ENCODE measurements around the gene MARF1. TPM values are rescaled to one million over a fixed set of nuclear protein-coding genes. Genes with fewer than 3 reads are reported as not detected.

MARF1 gene
- polyA plus RNA-seq, 3 donors = 5.7 to 39.9 (median 9.8) TPM

DNA sequence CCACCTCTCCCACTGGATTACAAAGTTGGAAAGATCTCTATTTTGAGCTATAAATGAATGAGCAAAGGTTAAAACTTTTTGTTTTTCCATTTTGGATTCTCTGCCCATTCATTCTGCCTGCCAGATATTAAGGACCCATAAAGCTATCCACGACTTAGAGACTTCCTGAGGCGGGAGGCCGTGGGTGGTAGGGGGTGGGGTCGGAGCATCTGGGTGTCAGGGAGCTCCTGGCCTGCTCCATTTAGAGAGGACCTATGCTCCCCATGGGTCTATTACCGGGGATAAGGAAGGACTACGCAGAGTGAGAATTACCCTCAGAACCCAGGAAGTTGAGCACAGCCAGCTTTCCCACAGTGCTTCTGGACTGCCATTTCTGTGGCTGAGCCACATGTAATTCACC lies 45.8 kb downstream of the MARF1 start:
- Histone ChIP-seq H3K9ac (ENCODE audit: insufficient read depth, low read length, poor library complexity, severe bottlenecking) (no peak overlapping the region), H3K27ac (ENCODE audit: low read depth in 1 of 2, low read length in 2 of 2) (peak overlapping the region in 1 of 2 donors; percentile 41), H3K79me2 (ENCODE audit: insufficient read depth, low read length) (no peaks in the 10 kb centered on the region), H3K4me2 (replicated peaks; ENCODE audit: extremely low read depth, low read length, poor library complexity, severe bottlenecking) (no peak overlapping the region), H4K20me1 (ENCODE audit: insufficient read depth, low read length) (no peaks in the 10 kb centered on the region), H2AFZ (ENCODE audit: insufficient read depth, low read depth, low read length, poor library complexity, severe bottlenecking) (no peak overlapping the region), H3K27me3 (ENCODE audit: control insufficient read depth in 2 of 2, insufficient read depth in 2 of 2, low read length in 2 of 2) (no peaks in the 10 kb centered on the region), H3K36me3 (replicated peaks in 1 of 2; ENCODE audit: control insufficient read depth in 1 of 2, insufficient read depth in 2 of 2, low read length in 2 of 2) (peaks cover 67 to 77% of the 10 kb centered on the region in 2 donors), H3K9me3 (replicated peaks in 1 of 2; ENCODE audit: control insufficient read depth in 1 of 2, insufficient read depth in 1 of 2, low read length in 2 of 2) (no peaks in the 10 kb centered on the region), H3K4me3 (replicated peaks in 1 of 3; ENCODE audit: low read depth in 2 of 3, low read length in 3 of 3) (no peak overlapping the region), H3K4me1 (ENCODE audit: control insufficient read depth in 1 of 2, insufficient read depth in 2 of 2, low read length in 2 of 2) (peaks cover 41 to 42% of the 10 kb centered on the region in 2 donors)
- intact Hi-C loops (cut with micrococcal nuclease) = loop anchor here (10.0 kb wide), 2 partner anchors 72 to 78 kb away; no protein-coding TSS in a partner anchor
- no peaks in the 10 kb centered on the region for H3K9me3 Mint-ChIP-seq
- 100% methylated on average over 1 of the region's 6 CpGs for WGBS (ENCODE audit: insufficient coverage)
- H3K27me3 Mint-ChIP-seq (ENCODE audit: low read depth in 3 of 3) = no peaks in the 10 kb centered on the region
- peaks cover 83 to 88% of the 10 kb centered on the region in 2 donors for H3K36me3 Mint-ChIP-seq
- peak overlapping the region in 4 of 7 donors; percentile 28 to 77 (median 44) for H3K27ac Mint-ChIP-seq
- no peak for DNase-seq
- TF ChIP-seq, protein P1, sequence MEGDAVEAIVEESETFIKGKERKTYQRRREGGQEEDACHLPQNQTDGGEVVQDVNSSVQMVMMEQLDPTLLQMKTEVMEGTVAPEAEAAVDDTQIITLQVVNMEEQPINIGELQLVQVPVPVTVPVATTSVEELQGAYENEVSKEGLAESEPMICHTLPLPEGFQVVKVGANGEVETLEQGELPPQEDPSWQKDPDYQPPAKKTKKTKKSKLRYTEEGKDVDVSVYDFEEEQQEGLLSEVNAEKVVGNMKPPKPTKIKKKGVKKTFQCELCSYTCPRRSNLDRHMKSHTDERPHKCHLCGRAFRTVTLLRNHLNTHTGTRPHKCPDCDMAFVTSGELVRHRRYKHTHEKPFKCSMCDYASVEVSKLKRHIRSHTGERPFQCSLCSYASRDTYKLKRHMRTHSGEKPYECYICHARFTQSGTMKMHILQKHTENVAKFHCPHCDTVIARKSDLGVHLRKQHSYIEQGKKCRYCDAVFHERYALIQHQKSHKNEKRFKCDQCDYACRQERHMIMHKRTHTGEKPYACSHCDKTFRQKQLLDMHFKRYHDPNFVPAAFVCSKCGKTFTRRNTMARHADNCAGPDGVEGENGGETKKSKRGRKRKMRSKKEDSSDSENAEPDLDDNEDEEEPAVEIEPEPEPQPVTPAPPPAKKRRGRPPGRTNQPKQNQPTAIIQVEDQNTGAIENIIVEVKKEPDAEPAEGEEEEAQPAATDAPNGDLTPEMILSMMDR (IDR thresholded peaks at IDR 0.05) = no peak
- H3K4me3 Mint-ChIP-seq = no peak overlapping the region
- peaks cover 44% of the 10 kb centered on the region for H3K4me1 Mint-ChIP-seq

DNA sequence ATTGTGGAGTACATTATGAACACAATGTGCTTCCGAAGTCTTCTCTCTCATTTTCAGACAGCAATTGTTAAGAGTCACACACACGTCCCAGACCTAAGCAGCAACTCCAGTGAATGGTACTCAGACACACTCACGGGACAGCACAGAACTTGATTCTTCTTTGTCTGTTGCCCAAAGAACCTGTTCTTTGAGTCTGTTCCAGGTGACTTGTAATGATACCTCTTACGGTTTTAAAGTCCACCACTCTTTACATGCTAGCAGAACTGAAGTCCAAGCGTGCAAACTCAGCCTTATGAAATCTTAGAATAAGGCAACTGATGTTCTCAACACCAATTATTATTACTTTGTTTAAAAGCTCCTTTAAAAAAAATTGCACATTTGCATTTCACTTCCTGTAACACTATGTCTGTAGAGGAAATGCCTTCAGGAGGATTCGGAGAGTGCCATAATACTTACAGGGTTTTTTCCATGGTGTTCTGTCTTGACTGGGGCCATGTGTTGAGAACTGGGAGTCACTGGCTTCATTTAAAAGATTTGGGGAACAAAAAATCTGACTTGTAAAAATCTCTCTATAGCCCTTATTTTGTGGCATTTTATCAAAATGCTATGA lies 48.1 kb downstream of the MARF1 start:
- Mint-ChIP-seq H3K36me3 (peaks cover 60 to 66% of the 10 kb centered on the region in 2 donors), H3K4me1 (peaks cover 56% of the 10 kb centered on the region), H3K27ac (peak overlapping the region; percentile 65 to 99 (median 94)), H3K4me3 (no peak overlapping the region), H3K27me3 (ENCODE audit: low read depth in 3 of 3) (no peaks in the 10 kb centered on the region), H3K9me3 (peaks cover 0 to 2% (median 0%) of the 10 kb centered on the region in 7 donors)
- H3K4me3 ChIP-seq (replicated peaks in 1 of 3; ENCODE audit: low read depth in 2 of 3, low read length in 3 of 3) = peak overlapping the region in 1 of 3 experiments; percentile 23
- peak in 1 of 3 donors; percentile 44 for DNase-seq
- H3K27me3 ChIP-seq (ENCODE audit: control insufficient read depth in 2 of 2, insufficient read depth in 2 of 2, low read length in 2 of 2) = no peaks in the 10 kb centered on the region
- no peaks in the 10 kb centered on the region for H3K79me2 ChIP-seq (ENCODE audit: insufficient read depth, low read length)
- H4K20me1 ChIP-seq (ENCODE audit: insufficient read depth, low read length) = no peaks in the 10 kb centered on the region
- H3K4me2 ChIP-seq (replicated peaks; ENCODE audit: extremely low read depth, low read length, poor library complexity, severe bottlenecking) = peak overlapping the region; percentile 23
- 97% methylated on average over 4 of the region's 6 CpGs for WGBS (ENCODE audit: insufficient coverage)
- no peak overlapping the region for H3K9ac ChIP-seq (ENCODE audit: insufficient read depth, low read length, poor library complexity, severe bottlenecking)
- H2AFZ ChIP-seq (ENCODE audit: insufficient read depth, low read depth, low read length, poor library complexity, severe bottlenecking) = peak overlapping the region; percentile 30
- H3K4me1 ChIP-seq (ENCODE audit: control insufficient read depth in 1 of 2, insufficient read depth in 2 of 2, low read length in 2 of 2) = peaks cover 55 to 56% of the 10 kb centered on the region in 2 donors
- no peaks in the 10 kb centered on the region for H3K9me3 ChIP-seq (replicated peaks in 1 of 2; ENCODE audit: control insufficient read depth in 1 of 2, insufficient read depth in 1 of 2, low read length in 2 of 2)
- TF ChIP-seq, protein P1 (IDR thresholded peaks at IDR 0.05) = no peak
- intact Hi-C loops (cut with micrococcal nuclease) = loop anchor here (5.0 to 10.0 kb wide), 4 partner anchors 47 to 80 kb away; partner anchors contain the start of gene MARF1 (in 1 of the 2)
- H3K27ac ChIP-seq (ENCODE audit: low read depth in 1 of 2, low read length in 2 of 2) = peak overlapping the region in 1 of 2 donors; percentile 82
- H3K36me3 ChIP-seq (replicated peaks in 1 of 2; ENCODE audit: control insufficient read depth in 1 of 2, insufficient read depth in 2 of 2, low read length in 2 of 2) = peaks cover 45 to 53% of the 10 kb centered on the region in 2 donors
